GM10248 (cell line): ENCODE data around the gene LIF.

Experiments used
- CTCF ChIA-PET: fragments of 300-600 bp; sonication (Branson Sonifier 250); formaldehyde crosslinking; extraction: SDS; loops from one replicate; lab custom pipeline; 2021; ENCODE audit warnings: antibody characterized with exemption; lab: Yijun Ruan, JAX
- POLR2A ChIA-PET: fragments of 350-650 bp; sonication (Branson Sonifier 250); formaldehyde crosslinking; extraction: SDS; loops from one replicate; lab custom pipeline; 2020; ENCODE audit warnings: antibody characterized with exemption; lab: Yijun Ruan, JAX
- DNase-seq: peaks from one replicate; pipeline ENCODE4 v3.0.0; 2012; ENCODE audit errors: extremely low spot score
- CTCF ChIP-seq: IDR thresholded peaks from 2 replicates; pipeline ENCODE4 v1.5.1; 2012; ENCODE audit warnings: mild to moderate bottlenecking, low read depth; ENCODE audit errors: extremely low read depth, missing control alignments, control extremely low read depth

LIF gene

GRCh38 chr22:30252411-30253204, 6.0 kb upstream of the LIF start:
- CTCF ChIA-PET = interaction anchor here (1.0 to 4.5 kb wide), 3 partner anchors 12 to 147 kb away, joined by 7 to 101 read pairs (median 33); partner anchors contain the start of gene CASTOR1
- DNase-seq = no peak
- POLR2A ChIA-PET = interaction anchor here (0.6 kb wide), 1 partner anchor 185 kb away, joined by 3 read pairs; no protein-coding TSS in a partner anchor
- no peak for TF ChIP-seq CTCF

GRCh38 chr22:30251711-30252110, 5.2 kb upstream of the LIF start:
- CTCF ChIA-PET = interaction anchor here (1.1 to 4.5 kb wide), 4 partner anchors 12 to 146 kb away, joined by 5 to 101 read pairs (median 8); no protein-coding TSS in a partner anchor
- no peak for TF ChIP-seq CTCF
- POLR2A ChIA-PET = no interaction called here
- no peak for DNase-seq

GRCh38 chr22:30250661-30251267, 4.2 kb upstream of the LIF start:
- no peak for DNase-seq
- ChIA-PET CTCF (interaction anchor here (1.1 to 1.6 kb wide), 5 partner anchors 13 to 162 kb away, joined by 3 to 10 read pairs (median 5); no protein-coding TSS in a partner anchor), POLR2A (no interaction called here)
- no peak for TF ChIP-seq CTCF

GRCh38 chr22:30250039-30250565, 3.5 kb upstream of the LIF start:
- TF ChIP-seq CTCF = no peak
- no peak for DNase-seq
- CTCF ChIA-PET = interaction anchor here (1.1 to 1.6 kb wide), 4 partner anchors 13 to 161 kb away, joined by 3 to 7 read pairs (median 4); no protein-coding TSS in a partner anchor
- POLR2A ChIA-PET = no interaction called here

GRCh38 chr22:30249049-30250038, 2.8 kb upstream of the LIF start:
- DNase-seq = no peak
- no peak for TF ChIP-seq CTCF
- CTCF ChIA-PET = interaction anchor here (1.1 kb wide), 1 partner anchor 141 kb away, joined by 4 read pairs; no protein-coding TSS in a partner anchor
- POLR2A ChIA-PET = no interaction called here
